GM12874 (cell line): ENCODE results near the gene TOMM34.
A peak's percentile ranks its signal among the peaks of the same experiment; 100 is the strongest.

Experiments used
- CTCF ChIP-seq: IDR thresholded peaks from 2 replicates; pipeline ENCODE4 v1.5.1; 2011; ENCODE audit warnings: low read depth, mild to moderate bottlenecking, control low read depth, low read length, moderate library complexity; ENCODE audit not compliant: insufficient read depth

The TOMM34 gene

GRCh38 chr20:44960103-44960852, at the start of gene TOMM34:
Gene TOMM34, minus strand, starts transcription at chr20:44960397. Its CDS starts 64 bp downstream, at chr20:44960333.
- TF ChIP-seq CTCF = 0 out of 2 replicates have a peak, but pooled peaks have one; percentile 1

GRCh38 chr20:45008521-45009049, 48.4 kb upstream of the TOMM34 start:
- TF ChIP-seq CTCF = no peak

- no peak for TF ChIP-seq CTCF
Observed at GRCh38 chr20:44997668-44998067, 37.5 kb upstream of the TOMM34 start.

- no peak for TF ChIP-seq CTCF
Observed at GRCh38 chr20:44997171-44997570, 37.0 kb upstream of the TOMM34 start.

GRCh38 chr20:44993343-44993742, 33.1 kb upstream of the TOMM34 start:
- TF ChIP-seq CTCF = no peak

GRCh38 chr20:44990957-44991356, 30.8 kb upstream of the TOMM34 start:
- no peak for TF ChIP-seq CTCF

GRCh38 chr20:44990425-44990824, 30.2 kb upstream of the TOMM34 start:
- no peak for TF ChIP-seq CTCF
